K562 treated with DMSO at 1 percent for 4 hours (cell line): ENCODE data around the gene PDZD7. TPM values are rescaled to one million over a fixed set of nuclear protein-coding genes. Genes with fewer than 3 reads are reported as not detected.

Experiments used
- total RNA-seq: library from RNA; unstranded; fragments of 300-600 nt; gene quantifications from 2 replicates; pipeline ENCODE4 v1.2.3, GENCODE V29; 2022; ENCODE audit not compliant: insufficient read depth

PDZD7 gene
- total RNA-seq: 0.46 TPM in 1 of 2 replicates, not detected in the other

GRCh38 chr10:101031128-101031795 is at the start of gene PDZD7, which contains the start of gene SFXN3:
Gene PDZD7, minus strand, starts transcription at chr10:101031129. Its CDS starts 910 bp downstream, at chr10:101030219.
Gene SFXN3, plus strand, starts transcription at chr10:101031234. Its CDS starts 3,461 bp downstream, at chr10:101034695.

GRCh38 chr10:101061624-101062231 is 30.8 kb upstream of the PDZD7 start, which contains the start of gene KAZALD1:
Gene KAZALD1, plus strand, starts transcription at chr10:101061989. Its CDS starts 604 bp downstream, at chr10:101062593.

GRCh38 chr10:100999742-101000126 is 31.2 kb downstream of the PDZD7 start, which contains the start of gene LZTS2:
Gene LZTS2, plus strand, starts transcription at chr10:100999808. Its CDS starts 2,731 bp downstream, at chr10:101002539.

GRCh38 chr10:100986952-100987684 is 43.8 kb downstream of the PDZD7 start, which contains the start of the genes MRPL43 and TWNK:
Gene MRPL43, minus strand, starts transcription at chr10:100987497. Its CDS starts 54 bp downstream, at chr10:100987443.
Gene TWNK, plus strand, starts transcription at chr10:100987543. Its CDS starts 668 bp downstream, at chr10:100988211.

GRCh38 chr10:100969187-100970075 is 61.5 kb downstream of the PDZD7 start, which contains the start of gene SEMA4G:
Gene SEMA4G, plus strand, starts transcription at chr10:100969504. Its CDS starts 3,409 bp downstream, at chr10:100972913.

Other genes with a start within 250 kb of the PDZD7 start
- 7.7 and 13.0 TPM in 2 replicates for gene SLF2, start 118.2 kb downstream of the PDZD7 start, total RNA-seq
- gene SEMA4G, start 61.6 kb downstream of the PDZD7 start, total RNA-seq: 1.4 and 1.5 TPM in 2 replicates
- 39.6 and 47.3 TPM in 2 replicates for gene MRPL43, start 43.6 kb downstream of the PDZD7 start, total RNA-seq
- 4.1 and 6.2 TPM in 2 replicates for gene TWNK, start 43.6 kb downstream of the PDZD7 start, total RNA-seq
- gene LZTS2, start 31.3 kb downstream of the PDZD7 start, total RNA-seq: 34.8 and 40.0 TPM in 2 replicates
- gene SFXN3, start 105 bp upstream of the PDZD7 start, total RNA-seq: 1.3 and 3.2 TPM in 2 replicates
- gene KAZALD1, start 30.9 kb upstream of the PDZD7 start, total RNA-seq: 13.4 and 16.8 TPM in 2 replicates
- gene TLX1, start 100.2 kb upstream of the PDZD7 start, total RNA-seq: 0.24 and 0.56 TPM in 2 replicates
- not detected in 2 replicates for gene LBX1, start 198.3 kb upstream of the PDZD7 start, total RNA-seq